Neural progenitor cell (in vitro differentiated cells): ENCODE measurements around the gene ANO1. TPM values are rescaled to one million over a fixed set of nuclear protein-coding genes. Genes with fewer than 3 reads are reported as not detected.

Experiments
- DNase-seq: peaks from one replicate; pipeline ENCODE4 v3.0.0-alpha.2; 2016; ENCODE audit warnings: low spot score
- H2AFZ ChIP-seq: fragments of 200-600 bp; sonication (generic); replicated peaks from 2 replicates; pipeline ENCODE4 v1.6.1; 2016; ENCODE audit warnings: antibody characterized with exemption
- H3F3A ChIP-seq: fragments of 200-600 bp; sonication (generic); 2 replicates; pipeline ENCODE4 v1.6.1; 2016; ENCODE audit warnings: antibody characterized with exemption, low read depth
- H3K27ac ChIP-seq: fragments of 200-600 bp; sonication (generic); 2 replicates; pipeline ENCODE4 v1.5.1; 2016; ENCODE audit warnings: mild to moderate bottlenecking
- H3K27me3 ChIP-seq: fragments of 200-600 bp; sonication (generic); 2 replicates; pipeline ENCODE4 v1.6.1; 2016; ENCODE audit warnings: mild to moderate bottlenecking, moderate library complexity
- H3K36me3 ChIP-seq: fragments of 200-600 bp; sonication (generic); 2 replicates; pipeline ENCODE4 v1.5.1; 2016
- H3K4me1 ChIP-seq: fragments of 200-600 bp; sonication (generic); 2 replicates; pipeline ENCODE4 v1.6.1; 2016; ENCODE audit warnings: mixed run types
- H3K4me2 ChIP-seq: fragments of 200-600 bp; sonication (generic); 2 replicates; pipeline ENCODE4 v1.6.1; 2016
- H3K4me3 ChIP-seq: fragments of 200-600 bp; sonication (generic); 2 replicates; pipeline ENCODE4 v1.5.1; 2016
- H3K79me2 ChIP-seq: fragments of 200-600 bp; sonication (generic); 2 replicates; pipeline ENCODE4 v1.6.1; 2016; ENCODE audit warnings: low read depth
- H3K9ac ChIP-seq: fragments of 200-600 bp; sonication (generic); 2 replicates; pipeline ENCODE4 v1.6.1; 2016
- H3K9me3 ChIP-seq: fragments of 200-600 bp; sonication (generic); 2 replicates; pipeline ENCODE4 v1.5.1; 2016; ENCODE audit warnings: low read depth
- H4K20me1 ChIP-seq: fragments of 200-600 bp; sonication (generic); 2 replicates; pipeline ENCODE4 v1.6.1; 2016; ENCODE audit warnings: low read depth
- H3K27ac Mint-ChIP-seq: 3 replicates; pipeline ENCODE4 v1.8.0; 2021; ENCODE audit warnings: mixed read lengths
- H3K27me3 Mint-ChIP-seq: 2 replicates; pipeline ENCODE4 v1.8.0; 2022; ENCODE audit warnings: low read depth, mild to moderate bottlenecking, inconsistent platforms, moderate library complexity, mixed read lengths; ENCODE audit not compliant: insufficient read depth
- H3K36me3 Mint-ChIP-seq: 3 replicates; pipeline ENCODE4 v1.8.0; 2021; ENCODE audit warnings: mixed read lengths
- H3K4me1 Mint-ChIP-seq: 3 replicates; pipeline ENCODE4 v1.8.0; 2021; ENCODE audit warnings: mixed read lengths
- H3K4me3 Mint-ChIP-seq: 3 replicates; pipeline ENCODE4 v1.8.0; 2021; ENCODE audit warnings: mild to moderate bottlenecking, moderate library complexity, mixed read lengths
- H3K9me3 Mint-ChIP-seq: 3 replicates; pipeline ENCODE4 v1.8.0; 2020; ENCODE audit warnings: mixed read lengths
- CTCF ChIP-seq: fragments of 200-600 bp; sonication (generic); IDR thresholded peaks from 2 replicates; pipeline ENCODE4 v1.5.1; 2017; ENCODE audit warnings: antibody characterized with exemption, mild to moderate bottlenecking
- EZH2 ChIP-seq: fragments of 200-600 bp; sonication (generic); IDR thresholded peaks from 2 replicates; pipeline ENCODE4 v1.6.1; 2017; ENCODE audit warnings: antibody characterized with exemption, mild to moderate bottlenecking, moderate library complexity
- EZH2phosphoT487 ChIP-seq: fragments of 200-600 bp; sonication (generic); IDR thresholded peaks from 2 replicates; pipeline ENCODE4 v1.6.1; 2017; ENCODE audit warnings: antibody characterized with exemption
- total RNA-seq: library from RNA; depleted of rRNA; stranded (reverse); fragments of >200 nt; gene quantifications from 2 replicates; pipeline ENCODE4 v1.2.3, GENCODE V29; 2015; ENCODE audit warnings: low replicate concordance

Gene ANO1
- total RNA-seq, 1 donor from 2014 or later: not detected

- H3K36me3 ChIP-seq: no peaks in the 10 kb centered on the region
- peaks cover 9% of the 10 kb centered on the region for H3F3A ChIP-seq
- peak overlapping the region; percentile 71 for H3K4me3 ChIP-seq
- peaks cover 18% of the 10 kb centered on the region for H3K36me3 Mint-ChIP-seq
- peaks cover 54% of the 10 kb centered on the region for H4K20me1 ChIP-seq
- no peak for DNase-seq
- H3K79me2 ChIP-seq: peaks cover 29% of the 10 kb centered on the region
- H3K9me3 ChIP-seq: no peaks in the 10 kb centered on the region
- H3K4me2 ChIP-seq: peak overlapping the region; percentile 88
- H3K4me1 ChIP-seq: peaks cover 7% of the 10 kb centered on the region
- peak overlapping the region; percentile 78 for H3K9ac ChIP-seq
- H3K27me3 ChIP-seq: no peaks in the 10 kb centered on the region
- H3K27ac Mint-ChIP-seq: peak overlapping the region; percentile 86
- peaks cover 24% of the 10 kb centered on the region for H3K4me1 Mint-ChIP-seq
- TF ChIP-seq CTCF: no peak
- no peak for TF ChIP-seq EZH2
- no peak for TF ChIP-seq EZH2phosphoT487
- H3K9me3 Mint-ChIP-seq: no peaks in the 10 kb centered on the region
- H3K27me3 Mint-ChIP-seq: peaks cover 8% of the 10 kb centered on the region
- peak overlapping the region; percentile 95 for H3K4me3 Mint-ChIP-seq
- no peak overlapping the region for H3K27ac ChIP-seq
- no peak overlapping the region for H2AFZ ChIP-seq
Observed at GRCh38 chr11:70204466-70204799, 126.3 kb downstream of the ANO1 start.

GRCh38 chr11:70205049-70205725 is 127.1 kb downstream of the ANO1 start:
- H3K9me3 ChIP-seq: no peaks in the 10 kb centered on the region
- TF ChIP-seq EZH2phosphoT487 (no peak), CTCF (no peak), EZH2 (no peak)
- H3F3A ChIP-seq: peaks cover 9% of the 10 kb centered on the region
- H3K27me3 ChIP-seq: no peaks in the 10 kb centered on the region
- H3K4me3 ChIP-seq: no peak overlapping the region
- no peaks in the 10 kb centered on the region for H3K9me3 Mint-ChIP-seq
- peak overlapping the region; percentile 95 for H3K4me3 Mint-ChIP-seq
- peaks cover 29% of the 10 kb centered on the region for H3K79me2 ChIP-seq
- H3K36me3 ChIP-seq: no peaks in the 10 kb centered on the region
- no peak overlapping the region for H3K9ac ChIP-seq
- no peak overlapping the region for H3K27ac Mint-ChIP-seq
- H3K27ac ChIP-seq: no peak overlapping the region
- H3K4me1 Mint-ChIP-seq: peaks cover 24% of the 10 kb centered on the region
- peaks cover 6% of the 10 kb centered on the region for H3K27me3 Mint-ChIP-seq
- H3K4me2 ChIP-seq: no peak overlapping the region
- H3K36me3 Mint-ChIP-seq: peaks cover 22% of the 10 kb centered on the region
- no peak for DNase-seq
- H4K20me1 ChIP-seq: peaks cover 54% of the 10 kb centered on the region
- H3K4me1 ChIP-seq: peaks cover 7% of the 10 kb centered on the region
- no peak overlapping the region for H2AFZ ChIP-seq

GRCh38 chr11:70205766-70206165 is 127.6 kb downstream of the ANO1 start:
- H3K4me3 Mint-ChIP-seq: no peak overlapping the region
- no peaks in the 10 kb centered on the region for H3K36me3 ChIP-seq
- H3K27me3 Mint-ChIP-seq: peaks cover 6% of the 10 kb centered on the region

DNA sequence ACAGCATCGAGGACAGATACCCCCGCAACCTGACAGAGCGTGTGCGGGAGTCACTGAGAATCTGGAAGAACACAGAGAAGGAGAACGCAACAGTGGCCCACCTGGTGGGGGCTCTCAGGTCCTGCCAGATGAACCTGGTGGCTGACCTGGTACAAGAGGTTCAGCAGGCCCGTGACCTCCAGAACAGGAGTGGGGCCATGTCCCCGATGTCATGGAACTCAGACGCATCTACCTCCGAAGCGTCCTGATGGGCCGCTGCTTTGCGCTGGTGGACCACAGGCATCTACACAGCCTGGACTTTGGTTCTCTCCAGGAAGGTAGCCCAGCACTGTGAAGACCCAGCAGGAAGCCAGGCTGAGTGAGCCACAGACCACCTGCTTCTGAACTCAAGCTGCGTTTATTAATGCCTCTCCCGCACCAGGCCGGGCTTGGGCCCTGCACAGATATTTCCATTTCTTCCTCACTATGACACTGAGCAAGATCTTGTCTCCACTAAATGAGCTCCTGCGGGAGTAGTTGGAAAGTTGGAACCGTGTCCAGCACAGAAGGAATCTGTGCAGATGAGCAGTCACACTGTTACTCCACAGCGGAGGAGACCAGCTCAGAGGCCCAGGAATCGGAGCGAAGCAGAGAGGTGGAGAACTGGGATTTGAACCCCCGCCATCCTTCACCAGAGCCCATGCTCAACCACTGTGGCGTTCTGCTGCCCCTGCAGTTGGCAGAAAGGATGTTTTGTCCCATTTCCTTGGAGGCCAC is 128.3 kb downstream of the ANO1 start:
- H3K27ac Mint-ChIP-seq: no peak overlapping the region
- Histone ChIP-seq H3K27me3 (no peaks in the 10 kb centered on the region), H3K4me1 (peaks cover 7% of the 10 kb centered on the region), H3K9me3 (no peaks in the 10 kb centered on the region), H4K20me1 (peaks cover 54% of the 10 kb centered on the region), H3K4me3 (no peak overlapping the region), H3K9ac (no peak overlapping the region), H3F3A (peaks cover 9% of the 10 kb centered on the region), H3K36me3 (no peaks in the 10 kb centered on the region), H3K27ac (no peak overlapping the region), H3K79me2 (peaks cover 29% of the 10 kb centered on the region), H3K4me2 (no peak overlapping the region), H2AFZ (no peak overlapping the region)
- H3K4me3 Mint-ChIP-seq: no peak overlapping the region
- TF ChIP-seq CTCF: no peak
- no peak for TF ChIP-seq EZH2
- H3K9me3 Mint-ChIP-seq: no peaks in the 10 kb centered on the region
- DNase-seq: no peak
- peaks cover 6% of the 10 kb centered on the region for H3K27me3 Mint-ChIP-seq
- H3K36me3 Mint-ChIP-seq: peaks cover 22% of the 10 kb centered on the region
- peaks cover 24% of the 10 kb centered on the region for H3K4me1 Mint-ChIP-seq

More at GRCh38 chr11:70205766-70206165, 127.6 kb downstream of the ANO1 start:
- no peaks in the 10 kb centered on the region for H3K9me3 Mint-ChIP-seq
- no peak overlapping the region for H3K27ac Mint-ChIP-seq
- no peak overlapping the region for H3K27ac ChIP-seq
- H3K4me2 ChIP-seq: no peak overlapping the region
- no peak for TF ChIP-seq EZH2phosphoT487
- peaks cover 22% of the 10 kb centered on the region for H3K36me3 Mint-ChIP-seq
- peaks cover 24% of the 10 kb centered on the region for H3K4me1 Mint-ChIP-seq
- H4K20me1 ChIP-seq: peaks cover 54% of the 10 kb centered on the region
- H3K79me2 ChIP-seq: peaks cover 29% of the 10 kb centered on the region
- peaks cover 7% of the 10 kb centered on the region for H3K4me1 ChIP-seq
- H3F3A ChIP-seq: peaks cover 9% of the 10 kb centered on the region
- no peaks in the 10 kb centered on the region for H3K27me3 ChIP-seq
- no peak for DNase-seq
- H3K9ac ChIP-seq: no peak overlapping the region
- no peaks in the 10 kb centered on the region for H3K9me3 ChIP-seq
- H3K4me3 ChIP-seq: no peak overlapping the region
- H2AFZ ChIP-seq: no peak overlapping the region
